Endometrial microvascular endothelial cells (primary cell): ENCODE data around the gene WFS1. TPM values are rescaled to one million over a fixed set of nuclear protein-coding genes. Genes with fewer than 3 reads are reported as not detected.

Experiments used
- in situ Hi-C: cut with HindIII; loops from 2 replicates; pipeline ENCODE4 v1.10.0; 2017; ENCODE audit warnings: low sequenced_read_pairs, low pct_unique_long_range_greater_than_20kb; ENCODE audit errors: inconsistent ontology term
- total RNA-seq: library from RNA; depleted of rRNA; stranded (reverse); fragments of >200 nt; gene quantifications from one replicate; pipeline ENCODE4 v1.2.3, GENCODE V29; 2015; ENCODE audit errors: inconsistent ontology term

The WFS1 gene
- total RNA-seq, 1 donor from 2014 or later = 30.1 TPM

GRCh38 chr4:6275898-6276806 is 6.5 kb downstream of the WFS1 start:
- in situ Hi-C loops = no loop called here

- in situ Hi-C loops = no loop called here
Observed at GRCh38 chr4:6277139-6277802, 7.6 kb downstream of the WFS1 start.

GRCh38 chr4:6277935-6278800 is 8.5 kb downstream of the WFS1 start:
- in situ Hi-C loops = no loop called here

- in situ Hi-C loops = no loop called here
Observed at GRCh38 chr4:6278801-6279197, 9.1 kb downstream of the WFS1 start.

- in situ Hi-C loops = no loop called here
Observed at GRCh38 chr4:6279582-6280289, 10.1 kb downstream of the WFS1 start.

- in situ Hi-C loops = no loop called here
Observed at GRCh38 chr4:6280365-6280996, 10.8 kb downstream of the WFS1 start.

GRCh38 chr4:6281436-6282313 is 12.0 kb downstream of the WFS1 start:
- in situ Hi-C loops = no loop called here

- in situ Hi-C loops = no loop called here
Observed at GRCh38 chr4:6282314-6282771, 12.7 kb downstream of the WFS1 start.

GRCh38 chr4:6283282-6283681 is 13.6 kb downstream of the WFS1 start:
- in situ Hi-C loops = no loop called here

GRCh38 chr4:6287017-6287788 is 17.6 kb downstream of the WFS1 start:
- in situ Hi-C loops = no loop called here

- in situ Hi-C loops = no loop called here
Observed at GRCh38 chr4:6288342-6288741, 18.7 kb downstream of the WFS1 start.

- in situ Hi-C loops = no loop called here
Observed at GRCh38 chr4:6288871-6289270, 19.2 kb downstream of the WFS1 start.

- in situ Hi-C loops = no loop called here
Observed at GRCh38 chr4:6290256-6290655, 20.6 kb downstream of the WFS1 start.

GRCh38 chr4:6290769-6291547 is 21.3 kb downstream of the WFS1 start:
- in situ Hi-C loops = no loop called here

- in situ Hi-C loops = no loop called here
Observed at GRCh38 chr4:6291784-6292297, 22.2 kb downstream of the WFS1 start.
